HG03097 (cell line): ENCODE results near the gene CES5A.
"Not testable (repeated sequence)": the region's sequence is repeated elsewhere in the genome, so short reads cannot be mapped to it uniquely, and the experiment has no call there.

ENCODE experiments used
- ATAC-seq: cut with Tn5 transposase; IDR thresholded peaks from one replicate; pipeline ENCODE4 v1.9.1; 2021; ENCODE audit not compliant: unreplicated experiment, low FRiP score

The CES5A gene

DNA sequence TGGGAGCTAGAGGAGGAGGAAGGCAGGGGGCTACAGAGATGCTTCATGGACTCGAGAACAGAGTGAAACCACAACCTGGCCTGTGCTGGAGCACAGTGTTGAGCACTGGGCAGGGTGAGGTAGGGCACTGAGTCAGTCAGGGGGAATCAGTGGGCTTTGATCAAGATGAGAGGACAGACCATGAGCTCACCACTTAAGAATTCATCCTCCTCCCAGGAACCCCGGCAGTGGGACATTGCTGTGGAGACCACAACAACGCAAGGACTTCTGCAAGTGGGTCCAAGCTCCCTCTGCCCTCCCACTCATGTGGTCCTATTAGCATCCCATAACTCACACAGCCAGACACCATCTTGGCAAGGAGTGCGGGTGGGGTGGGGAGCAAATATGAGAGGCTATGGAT, 1.7 kb upstream of the CES5A start:
- ATAC-seq = no peak

DNA sequence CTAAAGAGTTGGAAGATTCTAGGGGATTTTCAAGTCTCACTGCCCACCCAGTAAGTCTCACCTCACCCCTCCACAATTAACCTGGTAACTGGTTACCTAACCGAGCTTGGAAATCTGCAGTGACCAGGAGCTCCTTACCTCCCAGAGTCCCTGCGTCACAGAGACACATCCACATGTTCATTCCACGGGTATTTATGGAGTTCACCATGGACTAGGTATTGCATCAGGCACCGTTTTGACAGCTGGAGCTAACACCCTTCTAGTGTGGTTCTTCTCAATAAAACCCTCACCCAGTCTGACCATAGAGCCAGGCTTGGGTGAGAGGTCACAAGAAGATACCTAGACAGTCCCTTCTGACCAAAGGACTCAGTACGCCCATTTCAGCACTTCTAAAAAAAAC, 2.1 kb downstream of the CES5A start:
- no peak for ATAC-seq

DNA sequence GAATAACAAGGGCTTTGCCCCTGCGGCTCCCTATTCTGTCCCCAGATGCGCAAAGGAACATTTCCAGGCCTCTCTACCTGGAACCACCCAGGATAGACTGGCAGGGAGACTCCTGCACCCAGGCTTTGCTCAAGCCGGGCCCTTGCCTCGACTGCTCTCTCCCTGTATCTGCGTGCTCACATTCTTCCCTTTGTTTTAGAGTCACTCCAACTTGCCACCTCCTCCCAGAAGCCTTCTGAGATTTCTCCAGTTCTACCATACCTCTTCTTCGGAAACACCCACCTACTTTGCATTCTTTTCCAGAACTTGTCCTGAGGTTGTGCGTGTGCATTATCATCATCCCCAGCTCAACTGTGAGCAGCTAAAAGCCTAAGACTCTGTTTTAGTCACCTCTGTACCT, 3.0 kb downstream of the CES5A start:
- no peak for ATAC-seq

DNA sequence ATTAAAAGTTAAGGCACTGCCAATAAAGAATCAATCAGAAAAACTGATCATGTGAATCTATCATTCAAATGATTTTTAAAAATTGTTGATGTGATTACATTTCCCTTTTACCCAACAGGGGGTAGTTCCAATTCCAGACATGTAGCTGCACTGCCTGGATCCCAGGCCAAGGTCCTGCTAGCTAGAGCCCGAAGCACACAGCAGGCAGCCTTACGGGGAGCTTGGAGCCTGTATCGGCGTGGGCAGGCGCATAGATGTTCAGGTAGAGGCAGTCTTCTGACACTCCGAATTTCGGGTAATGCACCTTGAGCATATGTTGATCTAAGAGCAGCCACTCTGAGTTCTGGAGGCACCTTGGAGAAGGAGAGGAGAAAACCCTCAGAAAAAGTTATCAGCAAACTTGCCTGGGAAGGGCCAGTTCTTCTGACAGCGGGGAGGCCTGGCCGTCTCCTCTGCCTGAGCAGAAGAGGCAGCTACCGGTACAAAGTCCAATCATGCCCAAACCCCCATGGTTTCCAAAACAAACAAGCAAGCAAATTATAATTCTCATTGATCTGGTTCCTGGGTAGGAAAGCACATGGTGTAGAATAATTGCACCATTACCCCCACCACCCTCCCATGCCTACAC, 3.6 kb downstream of the CES5A start:
- no peak for ATAC-seq

DNA sequence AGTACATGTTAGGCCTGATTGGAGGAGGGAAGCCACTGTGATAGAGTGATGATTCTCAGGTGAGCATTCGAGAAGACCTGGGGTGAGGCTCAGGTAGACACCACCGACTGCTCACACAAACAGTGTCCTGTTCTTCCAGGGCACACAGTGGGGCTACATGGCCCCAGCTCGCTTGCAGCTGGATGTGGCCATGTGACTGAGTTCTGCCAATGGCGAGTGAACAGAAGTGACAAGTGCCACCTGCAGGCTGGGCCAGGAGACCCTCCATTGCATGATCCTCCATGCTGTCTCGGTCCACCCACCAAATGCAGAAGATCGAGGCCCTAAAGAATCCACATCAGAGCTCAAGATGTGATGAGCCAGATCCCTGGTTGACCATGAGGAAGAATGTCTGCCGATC, 6.2 kb downstream of the CES5A start:
- no peak for ATAC-seq

DNA sequence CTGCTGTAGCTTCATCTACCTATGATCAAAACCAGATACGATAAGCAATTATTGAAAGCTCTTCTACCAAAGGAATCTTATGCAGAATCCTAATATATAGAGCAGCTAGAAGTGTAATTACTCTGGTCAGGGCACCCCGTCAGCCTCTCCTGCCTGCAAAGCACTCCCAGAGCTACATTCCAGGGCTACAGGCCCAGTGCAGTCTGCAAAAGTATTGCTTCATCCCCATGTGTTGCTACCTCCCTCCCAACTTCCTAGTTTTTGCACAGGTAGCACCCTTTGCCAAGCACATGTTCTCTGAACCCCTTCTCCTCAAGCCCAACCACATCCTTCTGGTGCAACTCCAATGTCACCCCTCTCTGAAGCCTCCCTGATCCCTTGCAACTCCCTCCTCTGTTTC, 7.0 kb downstream of the CES5A start:
- ATAC-seq = no peak

DNA sequence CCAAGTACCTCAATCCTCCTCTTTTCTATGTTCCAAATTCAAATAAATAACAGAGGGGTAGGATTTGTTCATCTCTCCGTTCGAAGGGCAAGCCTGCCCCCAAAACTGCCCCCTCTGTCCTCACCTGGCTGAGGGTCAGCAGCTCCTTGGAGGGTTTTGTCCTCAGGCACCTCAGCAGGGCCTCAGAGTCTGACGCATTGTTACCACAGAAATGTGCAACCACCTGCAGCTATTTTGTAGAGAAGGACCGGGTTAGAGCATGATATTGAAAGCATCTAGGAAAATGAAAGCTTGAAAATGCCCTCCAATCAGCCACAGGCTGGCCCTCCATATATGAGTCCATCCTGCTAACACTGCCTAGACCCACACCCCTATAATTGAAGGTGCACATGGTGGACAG, 13.9 kb downstream of the CES5A start:
- no peak for ATAC-seq

DNA sequence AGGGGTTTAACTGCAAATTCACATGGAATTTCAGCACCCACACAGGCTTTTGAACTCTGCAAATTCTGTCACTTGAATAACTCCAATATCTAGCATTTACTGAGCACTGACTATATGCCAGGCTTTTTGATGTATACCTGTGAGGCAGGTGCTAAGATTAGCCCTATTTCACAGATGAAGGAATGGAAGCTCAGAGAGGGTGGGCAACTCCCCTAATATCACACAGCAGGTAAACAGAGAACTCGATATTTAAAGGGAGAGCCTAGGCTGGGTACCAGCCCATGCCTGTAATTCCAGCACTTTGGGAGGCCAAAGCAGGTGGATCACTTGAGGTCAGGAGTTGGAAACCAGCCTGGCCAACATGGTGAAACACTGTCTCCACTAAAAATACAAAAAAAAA, 17.5 kb downstream of the CES5A start:
- ATAC-seq = not testable (repeated sequence)

DNA sequence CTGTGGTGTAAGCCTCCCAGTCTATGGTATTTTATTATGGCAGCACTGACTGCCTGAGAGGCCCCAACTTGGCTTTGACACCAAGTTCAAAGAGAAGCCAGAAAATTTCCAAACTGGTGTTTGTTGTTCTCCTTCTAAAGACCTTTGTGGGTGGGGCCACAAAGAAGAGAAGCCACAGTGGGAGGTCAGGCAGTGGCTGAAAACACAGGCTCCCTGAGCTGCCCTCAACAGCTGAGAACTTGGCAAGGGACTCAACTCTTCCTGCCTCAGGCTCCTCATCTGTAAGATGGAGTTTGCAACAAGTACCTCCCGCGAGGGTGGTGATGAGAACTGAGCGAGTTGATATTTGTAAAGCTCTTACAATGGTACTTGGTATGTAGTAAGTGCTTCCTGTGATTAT, 18.2 kb downstream of the CES5A start:
- no peak for ATAC-seq

DNA sequence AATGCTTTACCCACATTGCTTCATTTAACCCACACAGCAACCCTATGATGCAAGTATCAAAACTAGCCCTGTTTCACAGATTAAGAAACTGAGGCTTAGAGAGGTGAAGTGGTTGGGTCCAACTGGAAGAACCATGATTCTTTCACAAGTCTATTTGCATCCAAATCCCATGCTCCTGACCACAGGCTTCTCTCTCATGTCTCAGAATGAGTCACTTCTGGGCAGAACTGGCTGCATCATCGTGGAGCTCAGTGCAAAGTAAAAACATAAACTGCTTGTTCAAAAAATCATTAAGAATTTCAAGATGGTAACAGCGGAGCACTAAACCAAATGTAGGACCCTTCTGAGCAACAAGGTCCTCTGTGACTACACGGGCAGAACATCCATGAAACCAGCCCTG, 22.1 kb downstream of the CES5A start:
- no peak for ATAC-seq

DNA sequence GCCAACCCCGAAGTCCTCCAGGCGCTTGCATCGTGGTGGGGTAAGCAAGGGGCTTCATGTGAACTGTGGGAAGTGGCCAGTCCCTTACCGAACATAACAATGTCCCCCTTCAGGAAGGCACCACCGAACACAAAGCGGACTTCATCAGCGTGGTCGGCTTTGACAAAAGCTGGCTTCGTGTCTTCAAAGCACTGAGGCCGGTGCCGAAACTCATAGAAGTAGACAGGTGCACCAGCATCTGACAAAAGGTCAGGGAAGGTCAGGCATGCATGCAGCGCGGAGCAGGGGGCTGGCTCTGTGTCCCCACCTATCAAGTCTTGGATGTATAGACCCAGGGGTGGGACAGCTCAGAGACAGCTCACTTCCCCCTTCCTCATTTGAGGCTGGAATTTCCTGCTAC, 25.6 kb downstream of the CES5A start:
- ATAC-seq = no peak

DNA sequence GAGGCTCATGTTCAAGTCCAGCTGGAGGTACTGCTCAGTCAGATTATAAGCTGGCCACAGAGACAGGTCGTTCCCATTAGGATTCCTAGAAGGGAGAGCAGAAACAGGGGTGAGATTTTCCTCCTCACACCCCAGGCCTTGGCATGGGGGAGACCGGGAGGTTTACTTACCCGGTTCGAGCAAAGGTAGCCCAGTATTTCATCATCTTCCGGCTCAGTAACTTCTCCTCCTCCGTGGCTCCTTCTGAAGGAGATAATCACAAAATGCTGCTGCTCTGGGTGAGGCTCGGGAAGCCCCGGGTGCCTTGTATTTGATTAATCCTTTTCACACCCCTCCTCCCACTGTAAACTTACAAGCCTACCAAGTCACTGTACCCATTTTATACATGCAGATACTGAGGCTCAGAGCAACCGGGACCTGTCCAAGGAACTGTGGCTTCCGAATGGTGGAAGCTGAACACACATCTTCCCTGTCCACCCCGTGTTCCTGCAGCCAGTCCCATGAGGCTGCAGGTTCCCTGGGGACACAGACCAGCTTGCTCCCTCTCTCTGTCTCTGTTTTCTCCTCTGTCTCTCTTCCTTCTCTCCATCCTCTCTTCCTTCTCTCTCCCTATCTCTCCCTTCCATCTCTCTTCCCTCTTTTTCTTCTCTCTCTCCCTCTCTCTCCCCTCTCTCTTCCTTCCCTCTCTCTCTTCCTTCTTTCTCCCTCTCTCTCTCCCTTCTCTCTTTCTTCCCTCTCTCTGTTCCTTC, 28.4 kb downstream of the CES5A start:
- ATAC-seq = no peak

DNA sequence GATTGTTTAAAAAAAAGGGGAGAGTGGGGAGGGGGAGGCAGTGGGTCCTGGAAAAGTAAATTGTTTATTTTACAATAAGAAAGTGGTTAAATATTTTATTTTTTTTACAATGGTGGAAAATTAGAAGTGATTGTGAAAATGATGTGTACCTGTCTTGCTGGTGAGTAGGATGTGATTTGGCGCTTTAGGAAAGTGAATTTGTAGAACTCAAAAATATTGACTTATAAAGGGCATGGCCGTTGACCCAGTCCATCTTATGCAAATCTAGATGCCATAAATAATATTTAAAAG, 32.1 kb downstream of the CES5A start:
- no peak for ATAC-seq

DNA sequence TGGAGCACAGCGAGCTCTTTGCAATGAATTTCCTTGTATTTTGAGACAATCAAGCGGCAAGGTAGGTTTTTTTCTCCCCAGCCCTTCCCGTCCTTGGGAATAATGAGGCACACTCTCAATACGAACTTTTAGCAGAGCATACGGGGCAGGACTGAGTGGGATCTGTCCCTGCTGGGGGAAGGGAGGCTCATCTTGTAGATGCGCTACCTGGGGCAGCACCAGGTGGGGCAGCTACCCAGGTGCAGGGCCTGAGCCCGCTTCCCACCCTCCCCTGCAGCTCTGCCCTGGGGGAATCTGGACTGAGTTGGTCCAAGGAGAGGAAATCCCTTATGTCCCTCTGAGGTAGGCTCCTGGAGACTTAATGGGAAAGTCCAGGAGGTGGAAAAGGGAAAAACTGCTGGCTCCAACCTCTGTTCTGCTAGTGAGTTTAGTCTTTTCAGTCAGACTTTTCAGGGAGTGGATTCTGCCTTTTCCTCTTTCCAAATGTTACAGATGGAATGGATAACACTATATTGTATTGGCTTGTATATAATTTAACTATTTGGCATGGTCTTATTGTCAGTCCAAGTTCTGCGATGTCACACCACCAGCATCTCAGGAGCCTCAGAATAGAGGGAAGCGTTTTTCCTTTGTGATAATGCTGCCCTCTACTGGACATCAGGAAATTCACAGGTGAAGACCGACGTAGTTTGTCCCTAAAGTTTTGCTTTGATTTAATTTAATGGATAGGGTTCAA, 32.6 kb downstream of the CES5A start:
- no peak for ATAC-seq

DNA sequence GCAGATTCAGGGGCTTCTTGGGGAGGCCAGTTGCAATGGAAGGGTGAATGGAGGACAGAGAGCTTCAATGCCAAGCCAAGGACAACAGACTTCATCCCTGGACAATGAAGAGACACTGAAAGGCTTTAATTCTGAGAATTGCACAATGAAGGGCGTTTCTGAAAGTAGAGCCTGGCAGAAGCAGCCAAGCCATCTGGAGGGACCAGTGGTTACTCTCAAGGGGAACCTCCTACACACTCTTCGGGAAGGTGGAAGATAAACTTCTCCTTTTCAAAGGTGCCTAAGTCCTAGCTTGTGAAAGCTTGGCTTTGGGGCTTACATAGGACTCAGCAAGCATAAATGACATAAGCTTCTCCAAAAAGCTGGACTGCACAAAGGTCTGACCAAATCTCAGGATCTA, 36.1 kb downstream of the CES5A start:
- ATAC-seq = no peak

DNA sequence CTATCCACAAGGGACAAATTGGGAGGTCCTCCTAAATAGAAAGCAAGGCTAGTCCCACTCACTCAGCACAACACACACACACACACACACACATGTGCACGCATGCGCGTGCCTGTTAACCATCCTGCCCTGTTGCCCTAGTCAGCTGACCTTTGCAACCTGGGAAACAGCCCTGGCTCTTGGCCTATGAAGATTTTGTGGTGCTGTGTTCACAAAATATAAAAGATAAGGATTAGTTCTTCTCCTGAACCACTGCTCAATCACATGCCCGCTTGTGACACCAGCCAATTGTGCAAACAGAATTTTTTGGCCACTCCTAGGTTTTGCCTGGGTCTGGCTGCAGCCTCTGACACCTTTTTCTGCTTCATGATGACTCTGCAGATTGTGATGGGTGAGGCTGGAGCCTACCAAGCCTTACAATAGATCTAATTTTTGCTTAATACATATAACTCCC, 39.0 kb downstream of the CES5A start:
- no peak for ATAC-seq

DNA sequence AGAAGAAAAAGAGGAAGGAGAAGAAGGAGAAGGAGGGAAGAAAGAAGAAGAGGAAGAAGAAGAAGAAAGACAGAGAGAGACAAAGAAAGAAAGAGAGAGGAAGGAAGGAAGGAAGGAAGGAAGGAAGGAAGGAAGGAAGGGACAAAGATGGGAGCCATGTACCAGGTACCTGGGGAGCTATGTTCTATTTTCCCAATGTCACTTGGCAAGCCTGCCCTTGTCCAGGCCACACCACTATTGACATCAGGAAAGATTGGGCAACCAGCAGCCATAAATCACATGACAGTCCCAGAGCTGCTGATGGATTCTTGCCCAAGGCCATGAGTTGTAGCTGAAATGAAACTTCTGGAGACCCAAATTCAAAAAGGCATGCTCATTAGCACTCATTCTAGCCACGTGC, 39.6 kb downstream of the CES5A start:
- no peak for ATAC-seq

DNA sequence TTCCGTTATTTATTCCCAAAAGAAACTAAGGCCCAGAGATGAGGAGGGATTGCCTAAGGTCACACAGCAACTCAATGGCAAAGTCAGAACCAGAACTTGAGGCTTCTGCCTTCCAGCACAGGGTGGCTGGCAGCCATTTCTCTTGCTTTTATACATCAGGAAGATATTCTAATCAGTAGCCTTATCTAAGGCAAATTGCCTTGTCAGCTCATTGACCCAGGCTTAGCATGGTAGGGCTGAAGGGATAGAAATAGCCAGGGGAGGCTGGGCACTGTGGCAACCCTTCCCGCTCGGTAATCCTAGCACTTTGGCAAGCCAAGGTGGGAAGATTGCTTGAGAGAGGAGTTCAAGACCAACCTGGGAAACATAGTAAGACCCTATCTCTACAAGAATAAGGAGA, 40.0 kb downstream of the CES5A start:
- ATAC-seq = not testable (repeated sequence)

DNA sequence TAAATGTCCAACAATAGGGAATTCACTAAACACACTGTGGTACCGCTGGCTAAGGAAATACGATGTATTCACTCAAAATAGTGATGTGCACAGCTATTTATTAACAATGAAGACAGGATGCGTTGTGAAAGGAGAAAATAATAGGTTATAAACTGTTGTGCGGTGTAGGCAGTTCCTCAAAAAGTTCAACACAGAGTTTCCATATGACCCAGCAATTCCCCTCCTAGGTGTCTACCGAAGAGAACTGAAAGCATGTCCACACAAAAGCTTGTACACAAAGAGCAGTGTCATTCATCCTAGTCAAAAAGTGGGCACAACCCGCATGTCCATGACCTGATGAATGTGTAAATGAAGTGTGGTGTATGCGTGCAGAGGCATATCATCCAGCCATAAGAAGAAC, 41.1 kb downstream of the CES5A start:
- ATAC-seq = no peak

DNA sequence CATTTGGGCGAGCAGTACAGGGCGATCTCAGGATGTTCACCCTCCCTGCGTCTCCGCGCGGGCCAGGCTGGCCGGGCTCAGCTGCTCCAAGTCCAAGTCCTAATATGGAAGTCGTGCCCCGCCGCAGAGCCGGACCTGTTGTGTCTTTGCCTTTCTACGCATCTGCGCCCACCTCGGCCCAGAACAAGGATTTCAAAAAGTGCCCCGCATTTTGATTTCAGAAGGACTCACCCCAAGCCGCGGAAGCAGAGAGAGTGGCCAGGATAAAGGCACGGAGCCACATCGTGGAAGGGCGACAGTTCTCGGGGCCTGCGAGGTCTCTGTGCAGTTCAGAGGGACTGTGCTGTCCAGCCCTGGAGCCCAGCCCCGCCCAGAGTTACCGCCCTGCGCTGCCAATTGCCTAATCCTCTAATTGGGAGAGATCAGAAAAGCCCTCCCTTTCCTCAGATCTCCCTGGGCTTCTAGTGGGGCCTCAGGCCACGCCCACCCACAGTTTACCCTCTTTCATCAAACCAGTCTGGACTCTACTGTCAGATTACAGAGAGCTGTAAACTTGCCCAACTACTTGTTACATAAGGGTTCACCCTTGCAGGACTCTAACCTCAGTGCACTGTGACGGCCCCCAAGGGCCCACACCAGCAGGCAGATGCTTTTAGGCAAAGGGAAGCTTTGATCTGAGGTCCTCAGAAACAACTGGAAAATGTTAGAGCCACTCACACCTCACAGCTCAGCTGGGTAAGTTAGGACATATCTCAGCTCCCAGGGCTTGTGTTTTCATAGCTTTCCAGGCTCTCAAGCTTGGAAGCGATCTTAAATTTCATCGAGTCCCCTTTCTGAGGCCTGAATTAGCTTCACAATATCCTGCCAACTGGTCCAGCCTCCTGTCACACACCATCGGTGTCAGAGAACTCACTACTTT, 42.1 kb downstream of the CES5A start, which contains the start of gene CES1:
CES1 (minus strand) TSS at position 324 of the 919 bp plus-strand sequence; CDS start at position 283, 41 bp downstream.
- ATAC-seq = no peak

DNA sequence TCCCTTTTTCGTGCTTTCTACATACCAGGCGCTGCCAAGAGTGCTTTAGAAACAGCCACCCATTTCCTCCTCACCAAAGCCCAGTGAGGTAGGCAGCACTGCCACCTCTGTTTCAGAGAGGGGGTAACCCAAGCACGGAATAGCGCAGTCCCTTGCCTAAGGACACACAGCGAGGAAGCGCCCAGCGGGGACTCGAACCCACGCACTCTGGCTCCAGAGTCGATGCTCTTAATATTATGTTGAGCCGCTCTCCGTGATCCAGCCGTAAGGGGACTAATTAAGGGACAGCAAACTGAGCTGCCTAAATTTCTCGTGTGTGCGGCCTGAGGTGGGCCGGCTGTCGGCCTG, 42.8 kb downstream of the CES5A start:
- ATAC-seq = no peak
